Neural cell (in vitro differentiated cells): ENCODE measurements around the gene C3orf62.

ENCODE experiments used
- CTCF ChIP-seq: fragments of 450-650 bp; IDR thresholded peaks from 2 replicates; pipeline ENCODE4 v1.5.1; 2014; ENCODE audit warnings: antibody characterized with exemption, mild to moderate bottlenecking, moderate library complexity; ENCODE audit not compliant: poor library complexity, severe bottlenecking
- EZH2 ChIP-seq: fragments of 200-600, 300-800 bp; shearing (Covaris generic), sonication (generic); IDR thresholded peaks from 2 replicates; pipeline ENCODE4 v1.6.1; 2014; ENCODE audit warnings: antibody characterized with exemption, low read length, borderline replicate concordance, mild to moderate bottlenecking; ENCODE audit not compliant: insufficient read depth, poor library complexity, severe bottlenecking
- MXI1 ChIP-seq: fragments of 450-650 bp; conservative IDR thresholded peaks from 2 replicates; pipeline ENCODE4 v1.6.1; 2014; ENCODE audit warnings: antibody characterized with exemption, mild to moderate bottlenecking; ENCODE audit not compliant: poor library complexity, severe bottlenecking

- no peak for TF ChIP-seq MXI1
- no peak for TF ChIP-seq CTCF
- no peak for TF ChIP-seq EZH2
These were observed 19.9 kb upstream of the C3orf62 start for GRCh38 chr3:49296781-49297411.
